ENCODE measurements around the gene EPS8.

EPS8 gene

GRCh38 chr12:15688838-15689625 is 100.2 kb downstream of the EPS8 start:
- Histone ChIP-seq H2AFZ (ENCODE audit: low read length) (no peak overlapping the region), H3K27ac (ENCODE audit: low read depth, low read length, poor library complexity, severe bottlenecking) (no peak overlapping the region), H3K4me3 (ENCODE audit: low read depth, low read length, poor library complexity, severe bottlenecking) (no peak overlapping the region), H3K9me2 (ENCODE audit: low read depth, low read length) (no peaks in the 10 kb centered on the region), H3K4me2 (ENCODE audit: low read length) (no peak overlapping the region), H3K9ac (ENCODE audit: low read length) (no peak overlapping the region), H3K4me1 (ENCODE audit: insufficient read depth, low read length, severe bottlenecking) (no peaks in the 10 kb centered on the region), H3K27me3 (ENCODE audit: insufficient read depth, low read length) (no peaks in the 10 kb centered on the region), H3K9me3 (ENCODE audit: low read length) (no peaks in the 10 kb centered on the region), H3K79me2 (ENCODE audit: insufficient read depth, low read length) (no peaks in the 10 kb centered on the region), H4K20me1 (ENCODE audit: insufficient read depth, low read length) (no peaks in the 10 kb centered on the region), H3F3A (ENCODE audit: insufficient read depth, low read length) (no peaks in the 10 kb centered on the region), H3K36me3 (ENCODE audit: insufficient read depth, low read length) (no peaks in the 10 kb centered on the region)
- TF ChIP-seq CTCF (IDR thresholded peaks at IDR 0.05; ENCODE audit: low read length), result no peak
- no peak for TF ChIP-seq EZH2 (IDR thresholded peaks at IDR 0.05; ENCODE audit: borderline replicate concordance, low read length)

- no peaks in the 10 kb centered on the region for H3F3A ChIP-seq (ENCODE audit: insufficient read depth, low read length)
- H3K4me3 ChIP-seq (ENCODE audit: low read depth, low read length, poor library complexity, severe bottlenecking), result no peak overlapping the region
- no peak overlapping the region for H3K9ac ChIP-seq (ENCODE audit: low read length)
- no peak overlapping the region for H2AFZ ChIP-seq (ENCODE audit: low read length)
- no peak overlapping the region for H3K27ac ChIP-seq (ENCODE audit: low read depth, low read length, poor library complexity, severe bottlenecking)
- no peaks in the 10 kb centered on the region for H4K20me1 ChIP-seq (ENCODE audit: insufficient read depth, low read length)
- no peaks in the 10 kb centered on the region for H3K36me3 ChIP-seq (ENCODE audit: insufficient read depth, low read length)
- TF ChIP-seq CTCF (IDR thresholded peaks at IDR 0.05; ENCODE audit: low read length) (no peak), EZH2 (IDR thresholded peaks at IDR 0.05; ENCODE audit: borderline replicate concordance, low read length) (no peak)
- no peaks in the 10 kb centered on the region for H3K79me2 ChIP-seq (ENCODE audit: insufficient read depth, low read length)
- no peaks in the 10 kb centered on the region for H3K9me2 ChIP-seq (ENCODE audit: low read depth, low read length)
- no peaks in the 10 kb centered on the region for H3K4me1 ChIP-seq (ENCODE audit: insufficient read depth, low read length, severe bottlenecking)
- H3K27me3 ChIP-seq (ENCODE audit: insufficient read depth, low read length), result no peaks in the 10 kb centered on the region
- H3K4me2 ChIP-seq (ENCODE audit: low read length), result no peak overlapping the region
- H3K9me3 ChIP-seq (ENCODE audit: low read length), result no peaks in the 10 kb centered on the region
Observed at GRCh38 chr12:15688202-15688736, 100.9 kb downstream of the EPS8 start.

GRCh38 chr12:15687583-15687982 is 101.6 kb downstream of the EPS8 start:
- no peaks in the 10 kb centered on the region for H4K20me1 ChIP-seq (ENCODE audit: insufficient read depth, low read length)
- no peaks in the 10 kb centered on the region for H3K9me2 ChIP-seq (ENCODE audit: low read depth, low read length)
- no peaks in the 10 kb centered on the region for H3K36me3 ChIP-seq (ENCODE audit: insufficient read depth, low read length)
- H2AFZ ChIP-seq (ENCODE audit: low read length), result no peak overlapping the region
- no peak overlapping the region for H3K4me2 ChIP-seq (ENCODE audit: low read length)
- H3K4me3 ChIP-seq (ENCODE audit: low read depth, low read length, poor library complexity, severe bottlenecking), result no peak overlapping the region
- H3K9ac ChIP-seq (ENCODE audit: low read length), result no peak overlapping the region
- H3K27ac ChIP-seq (ENCODE audit: low read depth, low read length, poor library complexity, severe bottlenecking), result no peak overlapping the region
- TF ChIP-seq EZH2 (IDR thresholded peaks at IDR 0.05; ENCODE audit: borderline replicate concordance, low read length) (no peak), CTCF (IDR thresholded peaks at IDR 0.05; ENCODE audit: low read length) (no peak)
- no peaks in the 10 kb centered on the region for H3K79me2 ChIP-seq (ENCODE audit: insufficient read depth, low read length)
- no peaks in the 10 kb centered on the region for H3F3A ChIP-seq (ENCODE audit: insufficient read depth, low read length)
- no peaks in the 10 kb centered on the region for H3K27me3 ChIP-seq (ENCODE audit: insufficient read depth, low read length)
- no peaks in the 10 kb centered on the region for H3K9me3 ChIP-seq (ENCODE audit: low read length)
- H3K4me1 ChIP-seq (ENCODE audit: insufficient read depth, low read length, severe bottlenecking), result no peaks in the 10 kb centered on the region

Measured in OCI-LY1 (cell line).